NCI-H1105 (cell line): ENCODE measurements around the gene SEMA5A.

ENCODE experiments used
- DNase-seq: peaks from one replicate; lab custom pipeline; 2025; lab: John Stamatoyannopoulos, UW

SEMA5A gene

GRCh38 chr5:9105851-9106250, 440.0 kb downstream of the SEMA5A start:
- DNase-seq, result no peak

GRCh38 chr5:9104571-9105339, 441.1 kb downstream of the SEMA5A start:
- no peak for DNase-seq

DNA sequence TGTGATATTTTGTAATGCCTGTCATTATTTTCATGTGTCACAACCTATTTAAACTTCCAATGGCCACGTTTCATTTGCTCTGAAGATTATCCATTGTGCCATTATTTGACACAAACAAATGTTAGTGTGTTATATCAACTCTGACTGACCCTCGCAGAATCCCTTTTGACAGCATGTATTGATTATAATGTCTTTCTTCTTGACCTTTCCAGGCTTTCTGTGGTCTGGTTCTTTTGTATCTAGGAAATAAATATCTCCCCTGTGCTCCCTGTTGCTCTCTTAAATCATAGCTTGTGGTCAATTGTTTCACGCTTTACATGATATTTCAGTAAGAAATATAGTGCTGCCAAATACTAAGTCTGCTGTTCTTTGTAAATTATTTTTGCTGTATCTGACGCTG, 442.6 kb downstream of the SEMA5A start:
- no peak for DNase-seq

DNA sequence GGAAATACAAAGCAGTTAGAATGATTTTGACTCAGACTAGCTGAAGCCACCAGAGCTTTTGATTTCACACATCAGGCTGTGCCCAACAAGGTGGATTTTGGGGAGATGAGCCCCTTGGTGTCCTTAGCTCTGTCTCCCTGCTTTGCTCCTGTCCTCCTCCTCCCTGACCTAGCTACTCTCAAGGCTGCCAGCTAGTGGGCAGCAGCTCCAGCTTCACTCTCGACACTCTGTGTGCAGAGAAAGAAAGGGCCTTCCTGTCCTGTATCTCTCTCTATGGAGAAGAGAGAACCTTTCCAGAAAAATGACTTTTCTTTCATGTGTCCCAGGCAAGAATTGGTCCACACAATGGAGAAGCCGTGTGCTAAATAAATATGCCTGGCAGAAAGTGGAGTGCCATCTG, 446.2 kb downstream of the SEMA5A start:
- no peak for DNase-seq

GRCh38 chr5:9098990-9099389, 446.9 kb downstream of the SEMA5A start:
- no peak for DNase-seq

DNA sequence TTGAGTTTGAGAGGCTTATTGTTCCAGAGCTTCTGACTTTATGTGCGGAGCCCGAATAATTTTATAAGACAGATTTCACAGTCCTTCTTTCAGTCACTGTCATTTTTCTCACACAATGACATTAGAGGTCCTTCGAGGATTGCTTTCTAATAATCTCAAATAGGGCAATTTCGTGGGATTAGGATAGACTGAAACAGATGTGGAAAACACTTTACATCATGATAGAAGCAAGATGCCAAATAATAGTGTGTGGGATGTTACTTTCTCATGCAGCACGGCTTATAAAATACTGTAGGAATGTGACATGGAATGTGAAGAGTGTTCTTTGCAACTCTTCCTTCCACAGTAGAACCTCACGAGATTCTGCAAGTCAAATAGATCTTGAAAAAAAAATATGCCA, 451.3 kb downstream of the SEMA5A start:
- no peak for DNase-seq

- no peak for DNase-seq
These were observed 453.8 kb downstream of the SEMA5A start for GRCh38 chr5:9091896-9092662.

DNA sequence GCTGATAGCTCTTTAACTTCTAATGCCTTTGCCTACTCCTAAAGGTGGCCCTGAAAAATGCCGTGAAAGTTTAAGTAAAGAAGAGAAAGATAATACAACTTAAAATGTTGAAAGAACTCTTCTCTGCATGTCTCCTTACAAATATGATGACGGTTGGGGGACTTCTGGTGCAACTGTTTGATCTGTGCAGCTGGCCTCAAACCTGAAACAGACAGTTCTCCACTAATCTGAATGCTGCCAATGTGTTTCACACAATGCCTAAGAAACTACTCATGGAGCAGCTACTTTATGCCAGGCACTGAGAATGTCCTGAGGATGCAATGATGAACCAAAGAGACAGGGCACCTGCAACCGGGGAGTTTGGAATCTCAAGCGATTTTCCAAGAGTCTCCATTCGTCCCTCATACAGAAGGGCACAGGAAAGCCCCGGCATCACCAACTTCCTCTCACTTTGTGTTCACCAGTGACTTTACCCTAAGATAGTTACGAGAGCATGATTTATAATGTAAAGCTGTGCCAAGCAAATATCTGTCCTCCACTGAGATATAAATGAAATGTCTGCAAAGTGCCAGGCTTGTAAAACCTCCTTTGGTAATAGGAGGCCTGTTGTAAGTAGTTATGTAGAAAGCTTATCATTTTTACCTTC, 455.4 kb downstream of the SEMA5A start:
- no peak for DNase-seq

GRCh38 chr5:9089893-9090292, 456.0 kb downstream of the SEMA5A start:
- no peak for DNase-seq

GRCh38 chr5:9082996-9083395, 462.9 kb downstream of the SEMA5A start:
- DNase-seq, result no peak

DNA sequence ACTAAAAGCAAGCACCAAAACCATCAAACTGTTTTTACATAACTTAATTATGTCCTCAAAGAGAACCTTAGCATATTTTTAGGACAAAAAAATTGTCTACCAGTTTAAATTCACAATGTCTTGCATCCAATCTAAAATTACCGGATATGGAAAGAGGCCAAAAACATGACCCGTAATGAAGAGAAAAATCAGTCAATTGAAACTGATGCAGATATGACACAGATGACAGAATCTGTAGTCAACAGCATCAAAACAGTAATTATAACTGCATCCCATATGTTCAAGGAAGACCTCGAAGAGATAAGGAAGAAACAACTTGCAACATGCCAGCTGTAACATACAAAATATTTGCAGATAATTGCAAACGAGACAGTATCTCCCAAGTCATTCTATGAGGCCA, 473.2 kb downstream of the SEMA5A start:
- no peak for DNase-seq

- DNase-seq, result no peak
These were observed 474.4 kb downstream of the SEMA5A start for GRCh38 chr5:9071524-9071923.

DNA sequence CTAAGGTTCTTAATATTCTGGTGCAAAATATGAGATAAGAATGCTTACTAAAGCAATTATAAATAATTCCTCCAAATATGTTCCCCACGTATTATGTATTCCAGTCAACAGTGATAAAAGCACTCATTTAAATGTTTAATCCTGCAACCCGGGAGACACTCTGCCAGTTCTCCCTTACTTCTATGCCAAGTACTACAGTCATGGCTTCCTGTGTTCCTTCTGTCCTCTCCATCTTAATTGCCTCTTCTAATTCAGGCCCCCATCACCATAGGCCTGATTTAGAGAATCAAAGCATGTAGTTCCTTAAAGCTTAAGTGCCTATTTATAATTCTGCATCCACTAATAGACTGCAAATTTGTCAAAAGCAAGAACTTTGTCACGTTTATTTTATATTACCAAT, 474.8 kb downstream of the SEMA5A start:
- no peak for DNase-seq

- DNase-seq, result no peak
These were observed 476.2 kb downstream of the SEMA5A start for GRCh38 chr5:9069650-9070049.

DNA sequence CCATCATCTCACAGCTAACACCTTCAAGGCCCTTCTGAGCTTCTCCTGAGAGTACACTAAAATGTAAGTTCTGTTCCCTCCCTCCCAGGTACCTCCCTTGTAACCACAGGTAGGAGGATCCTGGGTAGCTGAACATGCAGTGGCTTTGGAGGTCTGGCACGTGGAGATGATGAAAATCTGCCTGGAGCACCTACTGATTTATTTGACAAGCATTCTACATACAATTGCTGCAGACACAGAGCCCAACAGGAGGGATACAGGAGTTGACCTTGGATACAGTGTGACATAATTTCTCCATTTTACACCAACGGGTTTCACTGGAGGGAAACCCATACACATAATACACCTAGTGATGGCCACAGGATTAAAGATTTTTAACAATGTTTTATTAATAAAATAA, 478.7 kb downstream of the SEMA5A start:
- DNase-seq, result no peak

DNA sequence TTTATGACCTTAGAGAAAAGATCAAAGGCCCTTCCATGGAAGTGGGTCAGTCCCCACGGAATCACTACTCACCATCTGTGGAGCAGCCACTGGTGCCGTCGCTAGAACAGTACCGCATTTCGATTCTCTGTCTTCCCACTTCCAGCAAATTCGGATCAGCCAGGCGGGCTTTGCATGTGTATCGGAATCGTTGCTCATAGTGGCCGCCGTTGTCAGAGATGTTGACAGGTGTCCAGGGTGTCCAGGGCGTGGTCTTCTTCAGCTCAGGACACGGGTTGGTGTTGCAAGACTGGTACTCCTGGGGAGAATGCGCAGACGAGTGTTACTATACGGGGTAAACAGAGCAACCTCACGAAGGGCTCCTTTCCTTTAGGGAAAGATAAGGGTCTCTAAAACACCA, 479.5 kb downstream of the SEMA5A start:
- no peak for DNase-seq

DNA sequence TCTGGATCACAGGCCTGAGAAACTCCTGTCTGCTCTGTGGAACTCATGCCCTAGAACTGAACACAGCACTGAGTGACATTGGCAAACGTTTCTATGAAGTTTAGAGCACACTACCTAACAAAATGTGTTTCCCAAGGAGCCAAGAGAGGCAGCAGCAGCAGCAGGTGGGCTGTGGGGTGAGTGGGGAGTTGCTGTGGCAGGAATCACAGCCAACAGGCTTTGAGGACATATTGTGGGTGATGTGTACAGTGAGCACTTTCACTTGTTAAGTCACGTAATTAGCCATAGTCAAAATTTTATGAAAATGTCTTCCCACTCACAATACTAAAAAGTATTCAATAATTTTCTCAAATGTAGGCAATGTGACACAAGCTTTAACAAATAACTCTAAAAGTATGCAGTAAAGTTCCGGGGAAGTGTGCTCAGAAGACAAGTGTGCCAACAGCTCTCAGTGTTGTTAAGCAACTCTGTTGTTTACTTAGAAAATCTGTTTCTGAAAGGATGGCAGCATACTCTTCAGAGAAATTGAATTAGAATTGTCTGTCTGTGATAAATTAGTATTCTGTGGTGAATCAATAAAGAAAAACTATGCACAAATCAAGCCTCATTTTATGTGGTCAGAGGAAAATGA, 482.1 kb downstream of the SEMA5A start:
- DNase-seq, result no peak

DNA sequence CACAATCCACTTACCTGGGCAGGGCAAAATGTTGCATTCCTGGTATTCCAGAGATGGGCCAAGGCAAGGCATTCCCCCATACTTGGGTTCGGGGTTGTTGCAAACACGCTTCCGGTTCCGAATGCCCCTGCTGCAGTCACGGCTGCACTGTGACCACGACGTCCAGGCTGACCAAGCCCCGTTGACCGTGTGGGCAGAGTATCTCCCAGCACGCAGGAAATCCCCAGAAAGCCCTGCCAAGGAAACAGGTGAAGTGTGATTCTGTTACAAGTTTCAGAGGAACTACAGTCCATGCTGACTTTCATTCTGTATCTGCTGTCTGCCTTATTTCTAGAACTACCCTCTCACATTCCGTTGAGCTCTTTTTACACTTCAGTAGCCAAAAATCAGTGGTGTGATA, 483.0 kb downstream of the SEMA5A start:
- no peak for DNase-seq

GRCh38 chr5:9059920-9060691, 485.8 kb downstream of the SEMA5A start:
- DNase-seq, result no peak

DNA sequence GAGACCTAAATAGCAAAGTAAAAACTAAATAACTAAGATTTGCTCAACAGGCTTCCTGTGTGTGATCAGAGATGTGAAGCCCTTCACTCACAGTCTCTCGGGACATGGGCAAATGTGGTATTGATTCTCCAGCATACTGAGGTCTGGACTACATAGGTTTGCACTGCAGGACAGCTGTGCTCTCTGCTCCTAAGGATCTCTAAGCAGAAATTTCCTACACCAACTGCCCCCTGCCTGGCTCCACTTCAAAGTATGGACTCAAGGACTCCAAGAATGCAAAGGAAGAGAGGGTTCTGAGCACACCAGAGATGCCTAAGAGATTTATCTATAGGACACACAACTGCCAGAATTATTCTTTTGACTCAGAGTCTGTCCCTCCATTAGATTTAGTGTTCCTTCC, 487.2 kb downstream of the SEMA5A start:
- DNase-seq, result no peak

GRCh38 chr5:9058161-9058560, 487.7 kb downstream of the SEMA5A start:
- DNase-seq, result no peak
